Gastroesophageal sphincter (tissue), 3 donors: ENCODE measurements around the gene CDH22.

Source experiments
- EP300 ChIP-seq: sonication (generic); formaldehyde crosslinking; IDR thresholded peaks from one replicate; pipeline ENCODE4 v1.6.1; 2017; ENCODE audit warnings: antibody characterized with exemption, mild to moderate bottlenecking
- POLR2A ChIP-seq, 2 donors: fragments of 450-650 bp; IDR thresholded peaks; one replicate each; pipeline ENCODE4 v1.6.1; 2017; ENCODE audit warnings: antibody characterized with exemption in 2 of 2, mild to moderate bottlenecking in 2 of 2, moderate library complexity in 1 of 2
- POLR2AphosphoS5 ChIP-seq: sonication (generic); formaldehyde crosslinking; IDR thresholded peaks from one replicate; pipeline ENCODE4 v1.6.1; 2017; ENCODE audit warnings: antibody characterized with exemption
- TF ChIP-seq, protein P1 (sequence below), 4 experiments: fragments of 200-600 bp in 2 of 4; fragments of 450-650 bp in 2 of 4; sonication (generic) in 1 of 4; IDR thresholded peaks; one replicate each; pipeline ENCODE4 v1.5.1; 2017 to 2019; ENCODE audit warnings: antibody characterized with exemption in 4 of 4, mild to moderate bottlenecking in 2 of 4, moderate library complexity in 2 of 4

DNA sequence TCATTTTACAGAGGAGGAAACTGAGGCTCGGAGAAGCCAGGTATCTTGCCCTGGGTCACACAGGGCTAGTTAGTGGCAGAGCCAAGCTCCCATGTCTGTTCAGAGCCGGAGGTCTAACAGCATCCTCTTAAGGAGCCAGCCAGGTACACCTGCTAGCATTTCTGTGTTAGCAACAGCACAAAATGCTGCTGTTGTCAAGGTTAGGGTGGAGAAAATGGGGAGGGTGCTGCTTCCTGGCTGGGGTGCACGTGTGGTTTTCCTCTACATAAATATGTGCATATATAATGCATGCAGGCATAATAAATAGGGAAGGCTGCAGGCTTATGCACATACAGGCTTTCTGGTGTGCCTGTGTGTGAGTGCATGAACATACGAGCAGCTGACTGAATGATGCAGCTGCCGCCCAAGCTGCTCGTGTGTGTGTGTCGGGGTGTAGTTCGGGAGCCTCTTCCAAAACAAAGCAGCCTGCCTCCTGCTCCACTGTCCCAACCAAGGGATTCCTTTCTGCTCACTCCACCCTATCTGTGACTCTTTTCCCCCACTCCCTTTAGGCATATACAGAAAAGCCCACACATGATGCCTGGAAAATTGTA, 103.6 kb downstream of the CDH22 start:
- TF ChIP-seq, protein P1, sequence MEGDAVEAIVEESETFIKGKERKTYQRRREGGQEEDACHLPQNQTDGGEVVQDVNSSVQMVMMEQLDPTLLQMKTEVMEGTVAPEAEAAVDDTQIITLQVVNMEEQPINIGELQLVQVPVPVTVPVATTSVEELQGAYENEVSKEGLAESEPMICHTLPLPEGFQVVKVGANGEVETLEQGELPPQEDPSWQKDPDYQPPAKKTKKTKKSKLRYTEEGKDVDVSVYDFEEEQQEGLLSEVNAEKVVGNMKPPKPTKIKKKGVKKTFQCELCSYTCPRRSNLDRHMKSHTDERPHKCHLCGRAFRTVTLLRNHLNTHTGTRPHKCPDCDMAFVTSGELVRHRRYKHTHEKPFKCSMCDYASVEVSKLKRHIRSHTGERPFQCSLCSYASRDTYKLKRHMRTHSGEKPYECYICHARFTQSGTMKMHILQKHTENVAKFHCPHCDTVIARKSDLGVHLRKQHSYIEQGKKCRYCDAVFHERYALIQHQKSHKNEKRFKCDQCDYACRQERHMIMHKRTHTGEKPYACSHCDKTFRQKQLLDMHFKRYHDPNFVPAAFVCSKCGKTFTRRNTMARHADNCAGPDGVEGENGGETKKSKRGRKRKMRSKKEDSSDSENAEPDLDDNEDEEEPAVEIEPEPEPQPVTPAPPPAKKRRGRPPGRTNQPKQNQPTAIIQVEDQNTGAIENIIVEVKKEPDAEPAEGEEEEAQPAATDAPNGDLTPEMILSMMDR (IDR thresholded peaks at IDR 0.05): no peak
- TF ChIP-seq POLR2A (IDR thresholded peaks at IDR 0.05) (no peak), EP300 (no peak), POLR2AphosphoS5 (no peak)
